Retina (tissue), 1 donor: ENCODE results near the gene SLC30A5.

Experiments used
- DNase-seq: peaks from one replicate; pipeline ENCODE4 v3.0.0-alpha.2; 2016

Gene SLC30A5

GRCh38 chr5:69167929-69168328 lies 74.1 kb downstream of the SLC30A5 start:
- DNase-seq, result no peak

- no peak for DNase-seq
Observed at GRCh38 chr5:69170495-69170894, 76.7 kb downstream of the SLC30A5 start.

- DNase-seq, result no peak
Observed at GRCh38 chr5:69170969-69171368, 77.2 kb downstream of the SLC30A5 start.
